Cerebellar cortex (tissue), 1 donor: Measurements from ENCODE around the gene AK8.

Source experiments
- DNase-seq: peaks from one replicate; pipeline ENCODE4 v3.0.0-alpha.2; 2015; ENCODE audit warnings: low spot score

The AK8 gene

GRCh38 chr9:132770770-132771310 is 107.2 kb downstream of the AK8 start:
- DNase-seq = no peak

DNA sequence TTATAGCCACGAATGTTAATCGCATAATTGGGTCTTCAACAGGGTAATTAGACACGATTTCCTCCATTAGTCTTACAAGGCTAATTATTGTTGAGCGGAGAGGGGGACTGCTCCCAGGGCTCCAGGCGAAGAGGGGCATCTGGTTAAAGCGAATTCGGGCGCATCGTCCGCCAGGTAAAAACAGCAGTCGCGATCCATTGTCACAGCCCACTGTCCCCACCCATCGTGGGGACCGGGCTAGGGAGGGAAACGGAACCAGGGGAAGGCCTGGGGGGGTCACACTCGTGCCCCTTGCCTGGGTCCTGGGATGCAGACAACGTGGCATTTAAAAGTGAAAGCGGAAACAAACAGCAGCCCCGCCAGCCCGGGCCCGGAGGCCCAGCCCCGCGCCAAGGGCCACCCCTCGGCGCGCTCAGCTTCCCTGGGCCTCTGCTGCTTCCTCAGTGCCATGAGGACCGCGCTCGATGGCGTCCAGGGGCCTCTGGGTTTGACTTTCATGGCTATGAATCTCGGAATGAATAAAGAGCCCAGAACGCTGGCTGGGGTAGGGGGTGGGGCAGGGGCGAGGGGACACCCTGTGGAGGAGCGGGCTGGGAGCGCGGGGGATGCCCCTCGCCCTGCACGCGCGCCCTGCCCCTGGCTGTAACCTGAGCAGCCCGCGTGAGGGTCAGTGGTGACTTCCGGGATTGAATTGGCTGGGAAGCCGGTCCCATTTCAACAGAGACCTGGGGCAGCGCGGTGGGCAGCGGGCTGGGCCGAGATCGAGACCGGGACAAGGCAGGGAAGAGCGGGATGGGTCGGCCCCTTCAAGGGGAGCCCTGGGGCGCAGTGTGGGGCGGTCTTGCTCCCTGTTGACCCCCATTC is 107.9 kb downstream of the AK8 start:
- peak; percentile 33 for DNase-seq

- peak; percentile 57 for DNase-seq
These were observed 108.9 kb downstream of the AK8 start for GRCh38 chr9:132768932-132769905.

- no peak for DNase-seq
These were observed 114.5 kb downstream of the AK8 start for GRCh38 chr9:132763574-132763973.

- DNase-seq = no peak
These were observed 115.2 kb downstream of the AK8 start for GRCh38 chr9:132762896-132763295.

DNA sequence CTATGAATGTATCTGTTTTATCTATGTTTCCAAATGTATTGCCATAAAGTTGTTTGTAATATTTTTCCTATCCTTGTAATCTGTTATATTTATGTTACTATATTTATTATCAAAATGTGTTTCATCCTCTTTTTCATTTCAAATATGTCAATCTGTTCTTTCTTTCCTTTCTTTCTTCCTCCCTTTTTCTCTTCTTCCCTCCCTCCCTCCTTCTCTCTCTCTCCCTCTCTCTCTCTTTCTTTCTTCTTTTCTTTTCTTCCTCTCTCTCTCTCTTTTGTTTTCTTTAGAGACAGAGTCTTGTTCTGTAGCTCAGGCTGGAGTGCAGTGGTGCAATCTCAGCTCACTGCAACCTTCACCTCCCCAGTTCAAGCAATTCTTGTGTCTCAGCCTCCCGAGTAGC is 116.5 kb downstream of the AK8 start:
- no peak for DNase-seq

DNA sequence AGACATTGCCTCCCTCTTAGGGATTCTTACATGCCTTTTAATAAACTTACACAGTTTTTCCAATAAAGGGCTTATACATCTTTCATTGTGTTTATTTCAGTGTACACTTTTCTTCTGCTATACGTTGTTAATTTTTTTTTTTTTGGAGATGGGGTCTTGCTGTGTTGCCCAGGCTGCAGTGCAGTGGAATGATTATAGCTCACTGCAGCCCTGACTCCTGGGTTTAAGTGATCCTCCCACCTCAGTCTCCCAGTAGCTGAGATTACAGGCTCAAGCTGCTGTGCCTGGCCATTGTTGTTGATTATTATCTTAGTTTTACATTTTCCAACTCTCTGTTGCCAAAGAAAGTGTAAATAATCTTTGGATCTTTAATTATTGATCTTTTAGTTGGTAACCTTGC is 118.0 kb downstream of the AK8 start:
- DNase-seq = no peak

- no peak for DNase-seq
These were observed 121.1 kb downstream of the AK8 start for GRCh38 chr9:132757016-132757415.

DNA sequence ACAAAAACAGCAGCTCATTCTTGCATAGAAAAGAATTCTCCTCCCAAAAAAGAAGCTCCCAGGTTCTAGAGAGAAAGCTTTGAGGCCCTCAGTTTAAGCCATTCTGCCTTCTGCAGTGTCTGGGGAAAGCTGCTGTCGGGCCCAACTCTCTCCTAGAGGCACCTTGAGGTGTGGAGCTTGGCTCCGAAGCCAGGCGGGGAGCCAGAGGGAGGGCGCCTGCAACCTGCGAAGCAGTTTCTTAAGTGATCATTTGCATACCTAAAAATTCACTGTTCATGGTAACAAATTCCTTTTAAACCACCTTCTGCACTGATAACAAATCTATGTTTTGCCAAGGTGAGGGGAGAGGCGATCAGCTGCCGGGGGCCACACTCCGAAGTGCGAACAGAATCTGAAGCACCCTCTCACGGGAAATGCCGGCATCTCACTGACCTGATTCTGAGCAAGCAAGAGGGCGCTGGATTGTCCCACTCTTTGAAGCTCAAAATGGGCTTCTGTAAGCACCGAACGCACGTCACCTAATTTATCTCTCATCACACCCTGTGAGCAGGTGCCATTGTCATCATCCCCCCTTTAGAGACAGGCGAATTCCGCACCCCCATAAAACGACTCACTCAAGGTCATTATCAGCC is 121.8 kb downstream of the AK8 start:
- DNase-seq = no peak

- DNase-seq = peak; percentile 66
These were observed 123.0 kb downstream of the AK8 start for GRCh38 chr9:132755096-132755495.

GRCh38 chr9:132754236-132754635 is 123.8 kb downstream of the AK8 start:
- no peak for DNase-seq

GRCh38 chr9:132753593-132753880 is 124.5 kb downstream of the AK8 start:
- DNase-seq = no peak

DNA sequence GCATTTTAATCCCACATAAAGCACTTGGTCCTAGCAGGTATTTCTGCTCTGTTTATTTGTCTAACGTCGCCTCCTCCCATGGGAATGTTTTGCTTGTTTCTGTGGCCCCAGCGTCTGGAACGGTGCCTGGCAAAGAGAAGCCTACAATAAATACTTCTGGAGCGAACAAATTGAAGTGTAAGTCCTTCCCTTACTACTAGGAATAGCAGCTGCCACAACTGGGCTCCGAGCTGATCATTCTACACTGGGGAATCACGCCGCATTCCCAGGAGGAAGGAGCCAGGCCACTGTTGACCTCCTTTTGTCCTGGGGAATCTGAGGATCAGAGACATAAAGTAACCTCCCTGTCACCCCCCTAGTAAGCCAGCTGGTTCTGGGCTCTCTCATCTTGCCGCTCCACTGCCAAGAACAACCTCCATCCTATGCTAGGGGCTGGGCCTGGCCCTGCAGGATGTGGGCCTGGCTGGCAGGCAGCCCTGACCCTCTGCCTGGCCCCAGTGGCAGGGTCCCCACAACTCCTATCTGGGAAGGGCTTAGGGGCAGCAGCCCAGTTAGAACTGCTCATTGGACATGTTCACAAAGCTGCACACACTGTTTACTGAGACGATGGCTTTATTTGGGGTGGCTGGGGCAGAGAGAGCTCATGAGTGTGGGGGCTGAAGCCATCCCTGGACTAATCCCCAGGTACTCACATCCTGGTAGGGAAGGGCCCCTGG is 125.0 kb downstream of the AK8 start:
- no peak for DNase-seq

DNA sequence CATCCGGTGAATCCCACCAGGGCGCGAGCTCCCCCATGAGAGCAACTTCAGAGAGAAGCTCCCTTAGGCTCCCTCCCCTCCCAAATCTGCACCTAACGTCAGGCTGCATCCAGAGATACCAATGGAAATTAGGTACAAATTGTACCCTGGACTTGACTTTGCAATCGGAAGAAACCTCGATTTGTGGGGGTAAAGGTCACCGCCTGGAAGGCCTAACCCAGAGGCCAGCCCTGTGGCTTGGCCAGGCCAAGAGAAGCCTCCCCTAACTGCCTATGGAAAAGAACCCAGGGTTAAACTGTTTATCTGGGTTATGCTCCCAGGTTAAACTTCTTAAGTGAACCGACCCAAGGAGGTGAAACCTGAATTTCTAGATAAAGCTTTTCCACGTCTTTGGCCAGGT is 127.4 kb downstream of the AK8 start:
- no peak for DNase-seq

DNA sequence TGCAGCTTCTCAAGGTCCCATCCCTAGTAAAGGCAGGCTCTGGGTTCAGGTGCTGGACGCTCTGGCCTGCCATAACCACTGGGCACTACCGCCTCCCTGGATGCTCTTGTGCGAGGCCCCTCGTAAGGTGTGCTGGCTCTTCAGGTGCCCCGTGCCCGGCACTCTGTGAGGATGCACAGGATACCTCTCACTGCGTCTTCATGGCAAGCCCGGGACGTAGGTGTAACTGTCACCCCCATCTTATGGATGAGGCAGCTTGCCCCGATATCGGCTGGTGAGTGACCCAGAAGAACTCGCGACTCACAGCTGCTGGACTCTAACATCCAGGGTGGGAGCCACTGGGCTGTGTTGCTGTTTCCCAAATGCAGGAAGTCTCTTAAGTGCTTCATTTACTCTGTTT is 128.8 kb downstream of the AK8 start:
- DNase-seq = no peak

DNA sequence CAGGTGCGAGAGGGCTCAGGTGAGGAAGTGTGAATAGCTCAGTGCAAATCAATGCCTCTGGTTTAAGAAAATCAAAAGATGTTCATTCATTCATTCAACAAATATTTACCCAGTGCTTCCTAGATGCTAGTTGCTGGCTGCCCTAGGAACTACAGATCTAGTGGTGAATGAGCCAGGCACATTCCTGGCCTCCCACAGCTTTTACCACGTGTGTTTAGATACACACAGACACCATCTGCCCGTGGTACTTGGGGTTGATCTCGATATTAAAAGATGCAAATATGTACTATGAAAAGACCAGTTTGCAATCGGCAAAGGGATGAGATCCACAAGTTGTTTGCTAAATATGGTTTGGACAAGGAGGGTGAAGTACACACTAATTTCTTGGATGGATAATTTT is 129.6 kb downstream of the AK8 start:
- DNase-seq = no peak

- DNase-seq = no peak
These were observed 132.1 kb downstream of the AK8 start for GRCh38 chr9:132745756-132746709.

DNA sequence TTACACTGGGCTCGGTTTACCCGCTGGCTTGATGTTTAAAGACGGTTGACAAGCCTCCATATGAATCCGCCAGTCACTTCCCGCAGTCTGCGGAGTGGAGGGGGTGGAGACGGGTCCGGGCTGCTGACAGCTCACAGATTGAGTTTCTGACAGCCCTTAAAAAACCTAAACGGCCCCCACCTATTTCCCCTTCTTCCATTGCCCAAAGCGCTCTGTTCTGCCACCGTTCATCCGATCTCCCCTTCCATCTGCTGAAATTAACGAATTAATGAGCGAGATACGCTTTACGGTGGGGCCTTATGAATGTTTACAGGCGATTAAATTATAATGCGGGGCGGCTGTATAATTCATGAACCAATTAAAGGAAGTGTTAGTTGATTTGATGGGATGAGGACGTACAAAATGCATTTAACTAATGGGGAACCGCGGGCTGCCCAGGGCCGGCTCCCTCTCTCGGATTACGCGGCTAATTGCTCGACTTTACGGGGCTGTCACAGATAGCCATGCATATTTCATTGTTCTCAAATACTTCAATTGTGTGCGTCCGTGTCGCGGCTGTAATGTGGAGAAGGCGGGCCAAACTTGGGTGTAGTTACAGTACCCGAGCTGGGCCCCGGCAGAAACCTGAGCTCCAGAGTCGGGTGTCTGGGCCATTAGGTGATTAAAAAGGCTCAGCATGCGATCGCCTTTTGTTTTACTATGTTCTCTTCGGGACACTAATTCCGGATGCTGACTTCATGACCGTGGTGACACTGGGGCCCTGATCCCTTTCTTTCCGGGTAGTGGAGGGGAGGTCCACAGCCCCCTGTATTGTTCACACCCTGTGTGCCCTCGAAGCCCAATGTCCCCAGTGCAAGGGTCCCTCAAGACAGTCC is 133.0 kb downstream of the AK8 start:
- DNase-seq = no peak

DNA sequence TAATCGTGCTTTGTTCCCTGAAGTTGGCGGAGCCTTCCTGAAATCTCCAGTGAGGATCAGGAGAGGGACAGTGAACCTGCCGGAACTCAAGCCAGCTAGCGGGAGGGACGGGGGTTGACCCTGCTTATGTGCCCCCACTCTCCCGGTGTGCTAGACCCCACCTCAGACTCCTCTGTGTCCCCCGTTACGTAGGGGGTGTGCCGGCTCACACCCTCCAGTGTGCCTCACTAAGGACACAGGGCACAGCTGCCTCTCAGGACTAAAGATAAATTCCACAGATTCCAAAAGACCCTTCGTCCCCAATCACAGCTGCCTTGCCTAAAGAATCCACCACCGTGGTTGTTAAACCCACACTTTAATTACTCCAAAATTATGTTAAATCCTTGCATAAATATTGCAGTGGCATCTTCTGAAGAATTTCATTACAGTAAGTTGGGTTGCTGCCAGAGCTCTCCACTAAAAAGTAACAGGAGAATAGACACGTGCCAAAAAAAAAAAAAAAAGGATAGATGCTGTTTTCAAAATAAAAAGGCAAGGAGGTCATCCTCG is 134.1 kb downstream of the AK8 start:
- no peak for DNase-seq
